K562 (cell line): ENCODE measurements around the gene SLC28A3. TPM values are rescaled to one million over a fixed set of nuclear protein-coding genes. Genes with fewer than 3 reads are reported as not detected.

Source experiments
- ATAC-seq: fragments of 200-7000 bp; cut with Tn5 transposase; 3 replicates; pipeline ENCODE4 v1.9.1; 2020; ENCODE audit warnings: moderate library complexity
- BruUV-seq: library from RNA; stranded (reverse); fragments of 400-500 nt; replicated peaks from 2 replicates; lab custom pipeline; 2021; lab: Mats Ljungman, UMichigan
- CTCF ChIA-PET: fragments of 300-600 bp; formaldehyde crosslinking; extraction: SDS; loops from one replicate; lab custom pipeline; 2021; ENCODE audit warnings: low intra/inter-chr PET ratio; lab: Yijun Ruan, JAX
- POLR2A ChIA-PET: fragments of 300-600, 350-650 bp; sonication (Branson Sonifier 250); formaldehyde crosslinking; extraction: SDS; loops from one replicate; lab custom pipeline; 2021; ENCODE audit warnings: antibody characterized with exemption, inconsistent platforms; lab: Yijun Ruan, JAX
- DNase-seq, 4 experiments: peaks; one replicate each; pipeline versions ENCODE4 v3.0.0 to v3.0.0-alpha.2; 2011 to 2018; ENCODE audit warnings: low spot score in 3 of 4, mixed read lengths in 3 of 4; ENCODE audit errors: extremely low read depth in 1 of 4
- FAIRE-seq: peaks from 2 replicates; lab custom pipeline; 2011; peaks lifted over from hg19 to GRCh38; lab: Jason Lieb, UNC
- H2AFZ ChIP-seq: 2 replicates; pipeline ENCODE4 v1.6.0; 2011; ENCODE audit warnings: low read depth, low read length, control low read depth, inconsistent platforms
- H3K27ac ChIP-seq: fragments of 200-600 bp; 3 replicates; pipeline ENCODE4 v1.8.0; 2011; ENCODE audit warnings: low read depth, mild to moderate bottlenecking, control low read depth, inconsistent platforms, low read length, moderate library complexity, mixed read lengths; ENCODE audit errors: extremely low read depth
- H3K27me3 ChIP-seq, 2 experiments: fragments of 300-600 bp in 1 of 2; 2 replicates in 1 of 2; 3 replicates in 1 of 2; pipeline versions ENCODE4 v1.6.0 to v1.8.0; 2011; ENCODE audit warnings: inconsistent platforms in 2 of 2, low read length in 2 of 2, mild to moderate bottlenecking in 1 of 2, mixed read lengths in 1 of 2, moderate library complexity in 1 of 2; ENCODE audit not compliant: control insufficient read depth in 2 of 2, insufficient read depth in 2 of 2
- H3K36me3 ChIP-seq: fragments of 300-600 bp; 3 replicates; pipeline ENCODE4 v1.8.0; 2011; ENCODE audit warnings: mild to moderate bottlenecking, low read length, inconsistent platforms; ENCODE audit not compliant: control insufficient read depth, insufficient read depth
- H3K4me1 ChIP-seq, 2 experiments: fragments of 200-600 bp in 1 of 2; replicated peaks in 1 of 2; 2 replicates in 1 of 2; 3 replicates in 1 of 2; pipeline versions ENCODE4 v1.5.1 to v1.8.0; 2011; ENCODE audit warnings: inconsistent platforms in 2 of 2, low read length in 2 of 2, mild to moderate bottlenecking in 1 of 2, mixed read lengths in 1 of 2, moderate library complexity in 1 of 2; ENCODE audit not compliant: control insufficient read depth in 2 of 2, insufficient read depth in 2 of 2
- H3K4me2 ChIP-seq: 2 replicates; pipeline ENCODE4 v1.6.1; 2011; ENCODE audit warnings: low read length, control low read depth, inconsistent platforms, mixed read lengths; ENCODE audit not compliant: insufficient read depth
- H3K4me3 ChIP-seq: fragments of 200-600 bp; sonication (generic), shearing (Covaris generic); 2 replicates; pipeline ENCODE4 v1.5.1; 2016; ENCODE audit warnings: control low read depth, inconsistent platforms
- H3K79me2 ChIP-seq: fragments of 200-600 bp; 3 replicates; pipeline ENCODE4 v1.8.0; 2011; ENCODE audit warnings: low read length, inconsistent platforms; ENCODE audit not compliant: control insufficient read depth, insufficient read depth
- H3K9ac ChIP-seq, 2 experiments: 2 replicates each; pipeline versions ENCODE4 v1.6.0 to v1.6.1; 2011; ENCODE audit warnings: low read depth in 2 of 2, low read length in 2 of 2, control low read depth in 1 of 2, inconsistent platforms in 1 of 2, mild to moderate bottlenecking in 1 of 2, mixed read lengths in 1 of 2; ENCODE audit not compliant: insufficient read depth in 1 of 2
- H3K9me1 ChIP-seq: one replicate; pipeline ENCODE4 v1.6.0; 2011; ENCODE audit warnings: inconsistent platforms, mild to moderate bottlenecking, low read length, moderate library complexity; ENCODE audit not compliant: control insufficient read depth, insufficient read depth
- H3K9me3 ChIP-seq: replicated peaks from 2 replicates; pipeline ENCODE4 v1.5.1; 2011; ENCODE audit warnings: low read depth, low read length, inconsistent platforms; ENCODE audit not compliant: control insufficient read depth, insufficient read depth
- H4K20me1 ChIP-seq: replicated peaks from 2 replicates; pipeline ENCODE4 v1.6.1; 2011; ENCODE audit warnings: low read length, inconsistent platforms, mixed read lengths; ENCODE audit not compliant: control insufficient read depth, insufficient read depth
- CHD1 ChIP-seq: fragments of 200-600 bp; sonication (generic); IDR thresholded peaks from one replicate; pipeline ENCODE4 v1.6.1; 2012; ENCODE audit warnings: mild to moderate bottlenecking, moderate library complexity, low read length, inconsistent platforms
- GABPB2 ChIP-seq: fragments of 250-450 bp; sonication (Bioruptor Pico); conservative IDR thresholded peaks from 2 replicates; pipeline ENCODE4 v1.5.1; 2021; ENCODE audit warnings: mild to moderate bottlenecking
- HNRNPL ChIP-seq: fragments of 200-400 bp; formaldehyde crosslinking; IDR thresholded peaks from 2 replicates; pipeline ENCODE4 v1.6.1; 2017; ENCODE audit warnings: low read depth, mild to moderate bottlenecking, low read length
- HNRNPLL ChIP-seq: fragments of 200-400 bp; formaldehyde crosslinking; IDR thresholded peaks from 2 replicates; pipeline ENCODE4 v1.6.1; 2017; ENCODE audit warnings: low read length, low read depth, mild to moderate bottlenecking; ENCODE audit not compliant: poor library complexity, severe bottlenecking
- MYC ChIP-seq, 2 experiments: fragments of 250-450 bp in 1 of 2; sonication (Bioruptor Pico) in 1 of 2; IDR thresholded peaks; 2 replicates each; pipeline versions ENCODE4 v1.5.1 to v1.6.1; 2012 to 2021; ENCODE audit warnings: low read depth in 2 of 2, borderline replicate concordance in 1 of 2, improper control_type of control experiment in 1 of 2, low read length in 1 of 2, mild to moderate bottlenecking in 1 of 2, moderate library complexity in 1 of 2
- NBN ChIP-seq: fragments of 450-650 bp; IDR thresholded peaks from 2 replicates; pipeline ENCODE4 v1.6.1; 2016; ENCODE audit warnings: low read depth, mild to moderate bottlenecking
- NFE2 ChIP-seq: IDR thresholded peaks from 2 replicates; pipeline ENCODE4 v1.6.1; 2014; ENCODE audit warnings: antibody characterized with exemption, low read depth
- RBM17 ChIP-seq: fragments of 200-400 bp; formaldehyde crosslinking; IDR thresholded peaks from 2 replicates; pipeline ENCODE4 v1.6.1; 2017; ENCODE audit warnings: low read depth, mild to moderate bottlenecking, low read length, borderline replicate concordance
- SMARCB1 ChIP-seq: IDR thresholded peaks from 2 replicates; pipeline ENCODE4 v1.6.1; 2011; ENCODE audit warnings: improper control_type of control experiment, low read depth; ENCODE audit not compliant: insufficient read length
- TBL1XR1 ChIP-seq, 2 experiments: IDR thresholded peaks; 2 replicates each; pipeline ENCODE4 v1.6.1; 2012; ENCODE audit warnings: improper control_type of control experiment in 2 of 2, low read length in 2 of 2, mild to moderate bottlenecking in 1 of 2
- ZKSCAN3 ChIP-seq: fragments of 250-450 bp; sonication (Bioruptor Pico); IDR thresholded peaks from 2 replicates; pipeline ENCODE4 v1.4.0; 2020
- ZKSCAN8 ChIP-seq: fragments of 200-800 bp; sonication (Bioruptor generic); IDR thresholded peaks from 2 replicates; pipeline ENCODE4 v1.6.1; 2016; ENCODE audit warnings: missing genetic modification characterization, missing compliant biosample characterization
- ZNF695 ChIP-seq: fragments of 450-650 bp; formaldehyde crosslinking; IDR thresholded peaks from 2 replicates; pipeline ENCODE4 v1.4.0; 2020; ENCODE audit warnings: mild to moderate bottlenecking, moderate library complexity
- ZSCAN29 ChIP-seq: fragments of 450-650 bp; IDR thresholded peaks from 2 replicates; pipeline ENCODE4 v1.6.1; 2017
- WGBS: fragments of 100-300 bp; shearing (Covaris generic); methylation state at CpG from one replicate; pipeline ENCODE4 v1.1.6; 2016; ENCODE audit warnings: low coverage, mixed read lengths; ENCODE audit not compliant: insufficient coverage; ENCODE audit errors: missing lambda C conversion rate; 5-methylcytosine and 5-hydroxymethylcytosine counted together
- in situ Hi-C: fragments of 300-500 bp; cut with MboI; formaldehyde crosslinking; loops from 4 replicates; pipeline ENCODE4 v1.15.0; 2018; ENCODE audit warnings: inconsistent platforms, mixed read lengths
- intact Hi-C: fragments of 100-400 bp; cut with micrococcal nuclease; formaldehyde crosslinking; loops from 2 replicates; pipeline ENCODE4 v1.14.2; 2022
- polyA plus RNA-seq, 8 experiments: library from polyadenylated mRNA; depleted of rRNA in 4 of 8; stranded (reverse) in 5 of 8; unstranded in 3 of 8; fragments of >200 nt; fragmentation: Nextera tagmentation in 2 of 8; fragmentation: Illumina TruSeq in 1 of 8; extraction: Ambion mirVana in 2 of 8; extraction: Trizol in 1 of 8; gene quantifications; 2 replicates each; pipeline versions ENCODE4 v1.2.1 to v1.2.3, GENCODE V29; 2011 to 2014; ENCODE audit warnings: inconsistent platforms in 1 of 8, missing spikeins in 1 of 8
- total RNA-seq, 7 experiments: library from RNA; depleted of rRNA in 6 of 7; stranded (reverse); fragments of >200 nt in 6 of 7; fragmentation: Illumina TruSeq in 2 of 7; extraction: Trizol in 2 of 7; gene quantifications; 2 replicates each; pipeline versions ENCODE4 v1.2.1 to v1.2.3, GENCODE V29; 2011 to 2021; ENCODE audit warnings: low replicate concordance in 1 of 7
- TF ChIP-seq, protein P1 (sequence below): fragments of 250-450 bp; sonication (Bioruptor Pico); IDR thresholded peaks from 2 replicates; pipeline ENCODE4 v1.9.0; 2021; ENCODE audit warnings: mild to moderate bottlenecking, inconsistent platforms

The SLC28A3 gene
- total and polyA plus RNA-seq, 9 of the 15 experiments (the other 6 are each of a cell fraction or from before 2014, with no cell fraction given) = not detected

DNA sequence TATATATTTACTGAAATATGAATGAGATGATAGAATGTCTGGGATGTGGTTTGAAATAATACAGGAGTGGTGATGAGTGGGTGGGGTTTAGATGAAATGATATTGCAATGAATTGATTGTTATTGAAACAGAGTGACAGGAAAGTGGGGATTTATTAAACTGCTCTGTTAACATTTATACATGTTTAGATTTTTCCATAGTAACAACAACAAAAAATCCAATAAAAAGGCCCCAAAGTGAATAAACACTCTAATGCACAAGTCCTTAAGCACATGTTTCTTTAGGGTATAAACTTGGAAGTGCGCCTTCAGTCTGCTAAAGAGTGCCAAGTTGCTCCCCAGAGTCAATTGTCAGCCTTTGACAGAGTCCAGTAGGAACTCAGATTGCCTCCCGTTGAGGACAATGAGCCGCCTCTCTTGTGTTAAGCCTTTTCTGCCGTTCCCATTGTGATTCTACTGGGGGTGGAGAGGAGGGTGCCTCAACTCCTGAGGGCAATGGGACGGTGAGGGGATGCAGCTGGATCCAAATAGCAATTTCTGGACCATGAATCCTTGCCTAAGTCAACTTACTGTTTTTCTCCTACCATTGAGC, 112.3 kb downstream of the SLC28A3 start:
- ATAC-seq = no peak
- no peak overlapping the region for H2AFZ ChIP-seq
- H3K9me1 ChIP-seq = no peaks in the 10 kb centered on the region
- no peak for TF ChIP-seq ZKSCAN8 (CRISPR knock-in tag)
- no peak for TF ChIP-seq ZNF695 (CRISPR knock-in tag)
- TF ChIP-seq NFE2 = no peak
- no peak for TF ChIP-seq TBL1XR1 (IDR thresholded peaks at IDR 0.05; ENCODE audit: low read length in 2 of 2)
- BruUV-seq = no TSS peak
- ChIA-PET CTCF (no interaction called here), POLR2A (no interaction called here)
- H3K27ac ChIP-seq = no peak overlapping the region
- no peak overlapping the region for H3K4me2 ChIP-seq
- no peak overlapping the region for H3K4me3 ChIP-seq
- WGBS = 0% methylated on average over 4 of the region's 5 CpGs
- H3K36me3 ChIP-seq = no peaks in the 10 kb centered on the region
- no peaks in the 10 kb centered on the region for H3K4me1 ChIP-seq
- no peaks in the 10 kb centered on the region for H4K20me1 ChIP-seq
- FAIRE-seq = no peak
- DNase-seq = no peak
- no peaks in the 10 kb centered on the region for H3K79me2 ChIP-seq
- H3K27me3 ChIP-seq = peaks cover 0 to 8% of the 10 kb centered on the region in 2 experiments; a peak in 2 of 5 replicates
- no peak overlapping the region for H3K9ac ChIP-seq
- no peaks in the 10 kb centered on the region for H3K9me3 ChIP-seq
- intact Hi-C loops = no loop called here
- in situ Hi-C loops = no loop called here

- no peak for ATAC-seq
- TF ChIP-seq HNRNPLL (no peak), CHD1 (no peak), SMARCB1 (no peak), HNRNPL (no peak), NBN (no peak), GABPB2 (CRISPR knock-in tag) (no peak), ZSCAN29 (no peak), ZKSCAN3 (no peak), MYC (IDR thresholded peaks at IDR 0.05; ENCODE audit: low read depth, low read length) (no peak), MYC (CRISPR knock-in tag; IDR thresholded peaks at IDR 0.05; ENCODE audit: borderline replicate concordance, low read depth) (no peak), RBM17 (no peak)
- TF ChIP-seq, protein P1, sequence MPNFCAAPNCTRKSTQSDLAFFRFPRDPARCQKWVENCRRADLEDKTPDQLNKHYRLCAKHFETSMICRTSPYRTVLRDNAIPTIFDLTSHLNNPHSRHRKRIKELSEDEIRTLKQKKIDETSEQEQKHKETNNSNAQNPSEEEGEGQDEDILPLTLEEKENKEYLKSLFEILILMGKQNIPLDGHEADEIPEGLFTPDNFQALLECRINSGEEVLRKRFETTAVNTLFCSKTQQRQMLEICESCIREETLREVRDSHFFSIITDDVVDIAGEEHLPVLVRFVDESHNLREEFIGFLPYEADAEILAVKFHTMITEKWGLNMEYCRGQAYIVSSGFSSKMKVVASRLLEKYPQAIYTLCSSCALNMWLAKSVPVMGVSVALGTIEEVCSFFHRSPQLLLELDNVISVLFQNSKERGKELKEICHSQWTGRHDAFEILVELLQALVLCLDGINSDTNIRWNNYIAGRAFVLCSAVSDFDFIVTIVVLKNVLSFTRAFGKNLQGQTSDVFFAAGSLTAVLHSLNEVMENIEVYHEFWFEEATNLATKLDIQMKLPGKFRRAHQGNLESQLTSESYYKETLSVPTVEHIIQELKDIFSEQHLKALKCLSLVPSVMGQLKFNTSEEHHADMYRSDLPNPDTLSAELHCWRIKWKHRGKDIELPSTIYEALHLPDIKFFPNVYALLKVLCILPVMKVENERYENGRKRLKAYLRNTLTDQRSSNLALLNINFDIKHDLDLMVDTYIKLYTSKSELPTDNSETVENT (CRISPR knock-in tag) = no peak
Observed at GRCh38 chr9:84226126-84226525, 114.4 kb downstream of the SLC28A3 start.

More at GRCh38 chr9:84226126-84226525, 114.4 kb downstream of the SLC28A3 start:
- Histone ChIP-seq H3K4me1 (no peaks in the 10 kb centered on the region), H3K9me3 (no peaks in the 10 kb centered on the region), H3K27ac (no peak overlapping the region), H3K9me1 (no peaks in the 10 kb centered on the region), H3K4me3 (no peak overlapping the region), H3K79me2 (no peaks in the 10 kb centered on the region), H3K27me3 (peaks cover 0 to 9% of the 10 kb centered on the region in 2 experiments; a peak in 2 of 5 replicates), H3K36me3 (no peaks in the 10 kb centered on the region), H4K20me1 (no peaks in the 10 kb centered on the region), H3K4me2 (no peak overlapping the region), H2AFZ (no peak overlapping the region), H3K9ac (no peak overlapping the region)
- ChIA-PET CTCF (no interaction called here), POLR2A (no interaction called here)
- no peak for DNase-seq
- in situ Hi-C loops (no loop called here), intact Hi-C loops (no loop called here)
- FAIRE-seq = no peak
- BruUV-seq = no TSS peak
- WGBS = 0% methylated on average over 1 of the region's 1 CpG
